HCT116 (cell line): ENCODE results near the gene SIK3. TPM values are rescaled to one million over a fixed set of nuclear protein-coding genes. Genes with fewer than 3 reads are reported as not detected.

ENCODE experiments used
- ATAC-seq: fragments of 200-7000 bp; cut with Tn5 transposase; 2 replicates; pipeline ENCODE4 v1.9.1; 2020; ENCODE audit warnings: mild to moderate bottlenecking, moderate library complexity
- BruUV-seq: library from RNA; stranded (reverse); fragments of 400-500 nt; replicated peaks from 2 replicates; lab custom pipeline; 2021; lab: Mats Ljungman, UMichigan
- CTCF ChIA-PET: fragments of 300-600 bp; sonication (Branson Sonifier 250); formaldehyde crosslinking; loops from one replicate; lab custom pipeline; 2021; ENCODE audit warnings: antibody characterized with exemption; lab: Charles Lee
- POLR2A ChIA-PET: fragments of 300-600, 350-600 bp; sonication (Branson Sonifier 250); formaldehyde crosslinking; loops from one replicate; lab custom pipeline; 2021; ENCODE audit warnings: antibody characterized with exemption; lab: Charles Lee
- RAD21 ChIA-PET, 2 experiments: fragments of 300-600 bp; sonication (Branson Sonifier 250); formaldehyde crosslinking; loops; one replicate each; lab custom pipeline; 2023; ENCODE audit warnings: low total read pairs in 2 of 2; ENCODE audit not compliant: uncharacterized antibody in 2 of 2, unreplicated experiment in 2 of 2, low non-redundant PET in 1 of 2; lab: Charles Lee
- DNase-seq: peaks from one replicate; pipeline ENCODE4 v3.0.0-alpha.2; 2010; ENCODE audit warnings: low read depth, low spot score
- H2AFZ ChIP-seq: fragments of 200-600 bp; shearing (Covaris generic), sonication (generic); 2 replicates; pipeline ENCODE4 v1.6.1; 2017; ENCODE audit warnings: low read depth, mixed run types, mixed read lengths, antibody characterized with exemption, low read length; ENCODE audit not compliant: poor library complexity, severe bottlenecking
- H3K27ac ChIP-seq: 2 replicates; pipeline ENCODE4 v1.5.1; 2012; ENCODE audit warnings: low read depth, low read length
- H3K27me3 ChIP-seq: fragments of 200-600 bp; sonication (generic); 2 replicates; pipeline ENCODE4 v1.6.1; 2016; ENCODE audit warnings: mixed run types, low read length, mixed read lengths; ENCODE audit not compliant: insufficient read depth
- H3K36me3 ChIP-seq, 2 experiments: fragments of 200-500 bp in 1 of 2; fragments of 200-600 bp in 1 of 2; sonication (Bioruptor generic) in 1 of 2; sonication (generic) in 1 of 2; 2 replicates each; pipeline versions ENCODE4 v1.5.1 to v1.6.1; 2014 to 2016; ENCODE audit warnings: low read length in 2 of 2, inconsistent platforms in 1 of 2, mixed read lengths in 1 of 2, mixed run types in 1 of 2; ENCODE audit not compliant: insufficient read depth in 2 of 2, control insufficient read depth in 1 of 2
- H3K4me1 ChIP-seq, 2 experiments: fragments of 200-600 bp in 1 of 2; sonication (generic) in 1 of 2; 2 replicates each; pipeline versions ENCODE4 v1.5.1 to v1.6.1; 2012 to 2017; ENCODE audit warnings: low read length in 2 of 2, inconsistent platforms in 1 of 2, mild to moderate bottlenecking in 1 of 2, mixed read lengths in 1 of 2, mixed run types in 1 of 2, moderate library complexity in 1 of 2; ENCODE audit not compliant: insufficient read depth in 2 of 2, control insufficient read depth in 1 of 2
- H3K4me2 ChIP-seq: fragments of 200-600 bp; sonication (generic); 2 replicates; pipeline ENCODE4 v1.6.1; 2017; ENCODE audit warnings: mixed run types, low read length, mixed read lengths
- H3K4me3 ChIP-seq, 2 experiments: fragments of 200-600 bp in 1 of 2; sonication (generic) in 1 of 2; replicated peaks in 1 of 2; 2 replicates each; pipeline ENCODE4 v1.5.1; 2011 to 2016; ENCODE audit warnings: low read length in 2 of 2, control low read depth in 1 of 2, low read depth in 1 of 2, mild to moderate bottlenecking in 1 of 2, mixed read lengths in 1 of 2, mixed run types in 1 of 2
- H3K79me2 ChIP-seq: fragments of 200-600 bp; sonication (generic); 2 replicates; pipeline ENCODE4 v1.6.1; 2017; ENCODE audit warnings: mild to moderate bottlenecking, mixed run types, low read length, moderate library complexity, mixed read lengths; ENCODE audit not compliant: insufficient read depth
- H3K9ac ChIP-seq: fragments of 200-600 bp; sonication (generic); 2 replicates; pipeline ENCODE4 v1.6.1; 2016; ENCODE audit warnings: low read length, mixed read lengths
- H3K9me2 ChIP-seq: fragments of 200-600 bp; sonication (generic), shearing (Covaris generic); 2 replicates; pipeline ENCODE4 v1.6.1; 2017; ENCODE audit warnings: mixed run types, mild to moderate bottlenecking, moderate library complexity; ENCODE audit not compliant: insufficient read depth
- H3K9me3 ChIP-seq, 2 experiments: fragments of 200-500 bp in 1 of 2; fragments of 200-600 bp in 1 of 2; sonication (Bioruptor generic) in 1 of 2; sonication (generic) in 1 of 2; 2 replicates each; pipeline ENCODE4 v1.6.1; 2014 to 2017; ENCODE audit warnings: low read length in 2 of 2, mixed read lengths in 2 of 2, inconsistent platforms in 1 of 2, low read depth in 1 of 2, mild to moderate bottlenecking in 1 of 2, mixed run types in 1 of 2, moderate library complexity in 1 of 2; ENCODE audit not compliant: control insufficient read depth in 1 of 2, insufficient read depth in 1 of 2
- H4K20me1 ChIP-seq: fragments of 200-600 bp; sonication (generic), shearing (Covaris generic); 2 replicates; pipeline ENCODE4 v1.6.1; 2017; ENCODE audit warnings: mixed run types, mild to moderate bottlenecking, moderate library complexity; ENCODE audit not compliant: insufficient read depth
- ATF3 ChIP-seq: IDR thresholded peaks from 2 replicates; pipeline ENCODE4 v1.6.1; 2012
- CBX3 ChIP-seq: IDR thresholded peaks from 2 replicates; pipeline ENCODE4 v1.6.1; 2012; ENCODE audit warnings: low read depth
- CTCF ChIP-seq, 3 experiments: fragments of 200-600 bp in 1 of 3; sonication (generic) in 1 of 3; IDR thresholded peaks in 2 of 3; conservative IDR thresholded peaks in 1 of 3; 2 replicates each; pipeline ENCODE4 v1.5.1; 2012 to 2017; ENCODE audit warnings: low read depth in 2 of 3, low read length in 2 of 3, antibody characterized with exemption in 1 of 3, borderline replicate concordance in 1 of 3, control low read depth in 1 of 3, mild to moderate bottlenecking in 1 of 3, mixed read lengths in 1 of 3, mixed run types in 1 of 3, moderate library complexity in 1 of 3; ENCODE audit not compliant: insufficient read depth in 1 of 3
- EZH2 ChIP-seq: fragments of 200-600 bp; sonication (generic); IDR thresholded peaks from 2 replicates; pipeline ENCODE4 v1.6.1; 2017; ENCODE audit warnings: antibody characterized with exemption, mixed run types
- EZH2phosphoT487 ChIP-seq: fragments of 200-600 bp; IDR thresholded peaks from 2 replicates; pipeline ENCODE4 v1.6.1; 2018; ENCODE audit warnings: antibody characterized with exemption, borderline replicate concordance
- JUND ChIP-seq: IDR thresholded peaks from 2 replicates; pipeline ENCODE4 v1.6.1; 2012
- MAX ChIP-seq: IDR thresholded peaks from 2 replicates; pipeline ENCODE4 v1.6.1; 2012
- POLR2A ChIP-seq: IDR thresholded peaks from 2 replicates; pipeline ENCODE4 v1.7.0; 2011; ENCODE audit warnings: borderline replicate concordance; ENCODE audit not compliant: insufficient read depth, insufficient read length; ENCODE audit errors: extremely low read depth
- POLR2AphosphoS5 ChIP-seq: IDR thresholded peaks from 2 replicates; pipeline ENCODE4 v1.6.1; 2011; ENCODE audit warnings: mild to moderate bottlenecking, low read depth, low read length, moderate library complexity
- RAD21 ChIP-seq: IDR thresholded peaks from 2 replicates; pipeline ENCODE4 v1.6.1; 2012; ENCODE audit warnings: low read depth, mild to moderate bottlenecking
- REST ChIP-seq: IDR thresholded peaks from 2 replicates; pipeline ENCODE4 v1.6.1; 2012; ENCODE audit warnings: low read depth
- SP1 ChIP-seq: IDR thresholded peaks from 2 replicates; pipeline ENCODE4 v1.6.1; 2012; ENCODE audit warnings: low read depth
- SRF ChIP-seq: IDR thresholded peaks from 2 replicates; pipeline ENCODE4 v1.6.1; 2012; ENCODE audit warnings: low read depth
- YY1 ChIP-seq: IDR thresholded peaks from 2 replicates; pipeline ENCODE4 v1.6.1; 2011; ENCODE audit warnings: low read length, low read depth, moderate library complexity, mild to moderate bottlenecking; ENCODE audit not compliant: insufficient replicate concordance; ENCODE audit errors: extremely low read depth
- ZFX ChIP-seq: fragments of 450-650 bp; IDR thresholded peaks from 2 replicates; pipeline ENCODE4 v1.6.1; 2017
- ZNF274 ChIP-seq: fragments of 200-500 bp; sonication (Bioruptor generic); IDR thresholded peaks from 2 replicates; pipeline ENCODE4 v1.6.1; 2014; ENCODE audit warnings: mild to moderate bottlenecking, low read depth, low read length, inconsistent platforms
- intact Hi-C: fragments of 100-400 bp; cut with micrococcal nuclease; formaldehyde crosslinking; loops from 2 replicates; pipeline ENCODE4 v1.10.0; 2022
- total RNA-seq: library from RNA; stranded (reverse); gene quantifications from one replicate; pipeline ENCODE4 v1.2.1, GENCODE V29; 2021; ENCODE audit not compliant: unreplicated experiment

Gene SIK3
- total RNA-seq, 1 experiment from 2014 or later, result 21.0 TPM

GRCh38 chr11:117009905-117010605, 88.2 kb downstream of the SIK3 start:
- Histone ChIP-seq H3K4me1 (peaks cover 7 to 24% of the 10 kb centered on the region in 2 experiments), H3K9me2 (no peaks in the 10 kb centered on the region), H3K36me3 (no peaks in the 10 kb centered on the region), H2AFZ (no peak overlapping the region), H3K9ac (no peak overlapping the region), H3K27me3 (no peaks in the 10 kb centered on the region), H3K4me2 (no peak overlapping the region), H3K79me2 (peaks cover 35% of the 10 kb centered on the region), H3K4me3 (no peak overlapping the region), H3K27ac (no peak overlapping the region), H3K9me3 (no peaks in the 10 kb centered on the region), H4K20me1 (no peaks in the 10 kb centered on the region)
- TF ChIP-seq CTCF (IDR thresholded peaks at IDR 0.05 in 2 of 3, conservative IDR thresholded peaks at IDR 0.05 in 1 of 3; ENCODE audit: borderline replicate concordance in 1 of 3, insufficient read depth in 1 of 3, low read depth in 2 of 3, low read length in 2 of 3) (no peak), JUND (no peak), POLR2AphosphoS5 (no peak), CBX3 (no peak), SRF (no peak), EZH2phosphoT487 (no peak), POLR2A (no peak), ZFX (no peak), YY1 (no peak), EZH2 (no peak), SP1 (no peak), REST (no peak), ZNF274 (no peak), RAD21 (no peak), MAX (no peak), ATF3 (no peak)
- RAD21 ChIA-PET, result no interaction called here
- intact Hi-C loops, result no loop called here
- POLR2A ChIA-PET, result no interaction called here
- BruUV-seq, result no TSS peak
- ATAC-seq (no peak), DNase-seq (no peak)
- CTCF ChIA-PET, result no interaction called here
